Measurements from ENCODE around the gene NTRK3.

DNA sequence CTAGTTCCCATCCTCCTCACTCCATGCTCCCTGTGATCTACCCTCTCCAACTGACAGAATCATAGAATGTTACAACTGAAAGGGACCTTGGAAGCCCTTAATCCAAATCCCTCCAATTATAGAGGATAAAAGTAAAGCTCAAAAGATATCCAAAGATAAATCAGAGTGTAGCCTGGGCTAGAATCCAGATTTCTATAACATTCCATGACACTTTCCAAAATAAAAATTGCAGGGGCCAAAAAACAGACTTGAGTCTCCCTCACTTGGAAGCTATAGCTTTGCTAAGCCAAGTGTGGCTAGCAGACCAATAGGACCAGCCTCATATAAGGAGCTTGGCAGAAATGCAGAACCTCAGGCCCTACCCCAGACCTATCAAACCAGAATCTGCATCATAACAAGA, 148.1 kb downstream of the NTRK3 start:
- TF ChIP-seq POLR2A (IDR thresholded peaks at IDR 0.05): no peak
- TF ChIP-seq, protein P1, sequence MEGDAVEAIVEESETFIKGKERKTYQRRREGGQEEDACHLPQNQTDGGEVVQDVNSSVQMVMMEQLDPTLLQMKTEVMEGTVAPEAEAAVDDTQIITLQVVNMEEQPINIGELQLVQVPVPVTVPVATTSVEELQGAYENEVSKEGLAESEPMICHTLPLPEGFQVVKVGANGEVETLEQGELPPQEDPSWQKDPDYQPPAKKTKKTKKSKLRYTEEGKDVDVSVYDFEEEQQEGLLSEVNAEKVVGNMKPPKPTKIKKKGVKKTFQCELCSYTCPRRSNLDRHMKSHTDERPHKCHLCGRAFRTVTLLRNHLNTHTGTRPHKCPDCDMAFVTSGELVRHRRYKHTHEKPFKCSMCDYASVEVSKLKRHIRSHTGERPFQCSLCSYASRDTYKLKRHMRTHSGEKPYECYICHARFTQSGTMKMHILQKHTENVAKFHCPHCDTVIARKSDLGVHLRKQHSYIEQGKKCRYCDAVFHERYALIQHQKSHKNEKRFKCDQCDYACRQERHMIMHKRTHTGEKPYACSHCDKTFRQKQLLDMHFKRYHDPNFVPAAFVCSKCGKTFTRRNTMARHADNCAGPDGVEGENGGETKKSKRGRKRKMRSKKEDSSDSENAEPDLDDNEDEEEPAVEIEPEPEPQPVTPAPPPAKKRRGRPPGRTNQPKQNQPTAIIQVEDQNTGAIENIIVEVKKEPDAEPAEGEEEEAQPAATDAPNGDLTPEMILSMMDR (IDR thresholded peaks at IDR 0.05): no peak

Measured in testis (tissue), 2 donors.